MCF 10A (cell line): ENCODE results near the gene ADIPOR1. TPM values are rescaled to one million over a fixed set of nuclear protein-coding genes. Genes with fewer than 3 reads are reported as not detected.
A peak's percentile ranks its signal among the peaks of the same experiment; 100 is the strongest.

Source experiments
- BruUV-seq: library from RNA; stranded (reverse); fragments of 400-500 nt; replicated peaks from 2 replicates; lab custom pipeline; 2021; lab: Mats Ljungman, UMichigan
- CTCF ChIA-PET: fragments of 300-600 bp; sonication (Branson Sonifier 250); formaldehyde crosslinking; extraction: SDS; loops from one replicate; lab custom pipeline; 2021; ENCODE audit warnings: antibody characterized with exemption, inconsistent platforms; lab: Yijun Ruan, JAX
- POLR2A ChIA-PET: fragments of 300-600, 350-650 bp; sonication (Branson Sonifier 250); formaldehyde crosslinking; extraction: SDS; loops from one replicate; lab custom pipeline; 2020; ENCODE audit warnings: antibody characterized with exemption, inconsistent platforms; lab: Yijun Ruan, JAX
- DNase-seq: peaks from one replicate; pipeline ENCODE4 v3.0.0-alpha.2; 2018; ENCODE audit not compliant: unreplicated experiment
- H3K27ac Mint-ChIP-seq: one replicate; pipeline ENCODE4 v1.8.0; 2022; ENCODE audit warnings: mild to moderate bottlenecking, low read depth, mixed read lengths; ENCODE audit not compliant: unreplicated experiment
- H3K27me3 Mint-ChIP-seq: one replicate; pipeline ENCODE4 v1.8.0; 2022; ENCODE audit warnings: mixed read lengths; ENCODE audit not compliant: insufficient read depth, unreplicated experiment
- H3K36me3 Mint-ChIP-seq: one replicate; pipeline ENCODE4 v1.8.0; 2022; ENCODE audit warnings: mild to moderate bottlenecking, moderate library complexity, mixed read lengths; ENCODE audit not compliant: insufficient read depth, unreplicated experiment
- H3K4me1 Mint-ChIP-seq: one replicate; pipeline ENCODE4 v1.8.0; 2022; ENCODE audit warnings: mixed read lengths; ENCODE audit not compliant: insufficient read depth, unreplicated experiment
- H3K4me3 Mint-ChIP-seq: one replicate; pipeline ENCODE4 v1.8.0; 2022; ENCODE audit warnings: mild to moderate bottlenecking, moderate library complexity, mixed read lengths; ENCODE audit not compliant: unreplicated experiment
- H3K9me3 Mint-ChIP-seq: one replicate; pipeline ENCODE4 v1.8.0; 2022; ENCODE audit warnings: mixed read lengths; ENCODE audit not compliant: unreplicated experiment
- CTCF ChIP-seq: fragments of 200-600 bp; IDR thresholded peaks from one replicate; pipeline ENCODE4 v1.8.0; 2022; ENCODE audit warnings: antibody characterized with exemption, mild to moderate bottlenecking; ENCODE audit not compliant: unreplicated experiment
- intact Hi-C: fragments of 100-400 bp; cut with micrococcal nuclease; formaldehyde crosslinking; loops from 2 replicates; pipeline ENCODE4 v1.14.1; 2022
- total RNA-seq: library from RNA; stranded (reverse); gene quantifications from 2 replicates; pipeline ENCODE4 v1.2.3, GENCODE V29; 2022

Gene ADIPOR1
- total RNA-seq, 1 experiment from 2014 or later = 157 TPM

GRCh38 chr1:202945483-202945882 lies 12.6 kb downstream of the ADIPOR1 start:
- intact Hi-C loops = no loop called here
- Mint-ChIP-seq H3K9me3 (no peaks in the 10 kb centered on the region), H3K4me1 (no peaks in the 10 kb centered on the region), H3K4me3 (no peak overlapping the region), H3K27me3 (no peaks in the 10 kb centered on the region), H3K27ac (no peak overlapping the region), H3K36me3 (peaks cover 100% of the 10 kb centered on the region)
- CTCF ChIA-PET = interaction anchor here (0.7 to 7.0 kb wide), 4 partner anchors 8 to 70 kb away, joined by 3 to 57 read pairs (median 4); partner anchors contain the start of gene KLHL12
- POLR2A ChIA-PET = interaction anchor here (0.7 to 9.6 kb wide), 6 partner anchors 8 to 165 kb away, joined by 3 to 108 read pairs (median 4); partner anchors contain the start of genes KLHL12 and TMEM183A
- DNase-seq = no peak
- TF ChIP-seq CTCF = no peak
- BruUV-seq = no TSS peak

GRCh38 chr1:202944438-202944921 lies 13.6 kb downstream of the ADIPOR1 start:
- CTCF ChIA-PET = interaction anchor here (0.6 to 7.0 kb wide), 6 partner anchors 9 to 755 kb away, joined by 3 to 57 read pairs (median 3); no protein-coding TSS in a partner anchor

GRCh38 chr1:202942426-202942825 lies 15.7 kb downstream of the ADIPOR1 start:
- no peak for TF ChIP-seq CTCF
- ChIA-PET CTCF (interaction anchor here (0.8 to 7.0 kb wide), 5 partner anchors 11 to 103 kb away, joined by 3 to 57 read pairs (median 6); no protein-coding TSS in a partner anchor), POLR2A (interaction anchor here (0.9 to 9.6 kb wide), 5 partner anchors 11 to 132 kb away, joined by 4 to 108 read pairs (median 5); partner anchors contain the start of gene PCAT6)
- Mint-ChIP-seq H3K4me3 (no peak overlapping the region), H3K9me3 (no peaks in the 10 kb centered on the region), H3K27me3 (no peaks in the 10 kb centered on the region), H3K27ac (no peak overlapping the region), H3K36me3 (peaks cover 82% of the 10 kb centered on the region), H3K4me1 (no peaks in the 10 kb centered on the region)
- intact Hi-C loops = no loop called here
- no peak for DNase-seq
- no TSS peak for BruUV-seq

More at GRCh38 chr1:202944438-202944921, 13.6 kb downstream of the ADIPOR1 start:
- POLR2A ChIA-PET = interaction anchor here (0.7 to 9.6 kb wide), 9 partner anchors 9 to 164 kb away, joined by 3 to 108 read pairs (median 4); partner anchors contain the start of genes CYB5R1, KLHL12 and TMEM183A
- Mint-ChIP-seq H3K27ac (no peak overlapping the region), H3K27me3 (no peaks in the 10 kb centered on the region), H3K36me3 (peaks cover 100% of the 10 kb centered on the region), H3K4me3 (no peak overlapping the region), H3K4me1 (no peaks in the 10 kb centered on the region), H3K9me3 (no peaks in the 10 kb centered on the region)
- no TSS peak for BruUV-seq
- intact Hi-C loops = no loop called here
- no peak for DNase-seq
- no peak for TF ChIP-seq CTCF

GRCh38 chr1:202941372-202941771 lies 16.7 kb downstream of the ADIPOR1 start:
- Mint-ChIP-seq H3K27ac (peak overlapping the region; percentile 41), H3K4me3 (no peak overlapping the region), H3K9me3 (no peaks in the 10 kb centered on the region), H3K36me3 (peaks cover 72% of the 10 kb centered on the region), H3K27me3 (no peaks in the 10 kb centered on the region), H3K4me1 (no peaks in the 10 kb centered on the region)
- ChIA-PET POLR2A (interaction anchor here (0.6 to 9.6 kb wide), 5 partner anchors 12 to 1652 kb away, joined by 3 to 108 read pairs (median 5); no protein-coding TSS in a partner anchor), CTCF (interaction anchor here (0.9 to 7.0 kb wide), 3 partner anchors 12 to 57 kb away, joined by 3 to 57 read pairs (median 4); no protein-coding TSS in a partner anchor)
- no peak for TF ChIP-seq CTCF
- DNase-seq = no peak
- no TSS peak for BruUV-seq
- intact Hi-C loops = no loop called here
